Measurements from ENCODE around the gene CRB3. TPM values are rescaled to one million over a fixed set of nuclear protein-coding genes. Genes with fewer than 3 reads are reported as not detected.

CRB3 gene
- total and polyA plus RNA-seq, 9 of the 15 experiments (the other 6 are each of a cell fraction or from before 2014, with no cell fraction given), result 0.49 TPM; not detected in 8

- TF ChIP-seq ZNF143 (CRISPR knock-in tag; IDR thresholded peaks at IDR 0.05), result peak; percentile 65; the same call in 1 of the 2 replicates
- TF ChIP-seq NR3C1 (CRISPR knock-in tag; IDR thresholded peaks at IDR 0.05), result peak; percentile 96
- no peak for TF ChIP-seq KLF16 (IDR thresholded peaks at IDR 0.05)
- TF ChIP-seq TRIM24 (IDR thresholded peaks at IDR 0.05), result peak in 1 of 2 experiments; percentile 47; a peak in 1 of 4 replicates
- TF ChIP-seq DDX20 (tag; IDR thresholded peaks at IDR 0.05; ENCODE audit: low read depth), result no peak
- TF ChIP-seq ZSCAN32 (CRISPR knock-in tag; IDR thresholded peaks at IDR 0.05), result no peak
- TF ChIP-seq SMARCE1 (IDR thresholded peaks at IDR 0.05), result no peak
- TF ChIP-seq NR0B1 (IDR thresholded peaks at IDR 0.05; ENCODE audit: partially characterized antibody), result no peak
- no peak for TF ChIP-seq TCFL5 (CRISPR knock-in tag; conservative IDR thresholded peaks at IDR 0.05)
- no peak for TF ChIP-seq ZNF384 (IDR thresholded peaks at IDR 0.05; ENCODE audit: low read depth, low read length)
- TF ChIP-seq MAFK (IDR thresholded peaks at IDR 0.05; ENCODE audit: low read length), result no peak; the same call in 1 of the 2 replicates
- TF ChIP-seq, protein P1, sequence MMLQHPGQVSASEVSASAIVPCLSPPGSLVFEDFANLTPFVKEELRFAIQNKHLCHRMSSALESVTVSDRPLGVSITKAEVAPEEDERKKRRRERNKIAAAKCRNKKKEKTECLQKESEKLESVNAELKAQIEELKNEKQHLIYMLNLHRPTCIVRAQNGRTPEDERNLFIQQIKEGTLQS (IDR thresholded peaks at IDR 0.05), result no peak
- TF ChIP-seq, protein P1 (CRISPR knock-in tag; conservative IDR thresholded peaks at IDR 0.05), result peak; percentile 95
- no peak for TF ChIP-seq CREB5 (CRISPR knock-in tag; IDR thresholded peaks at IDR 0.05)
- TF ChIP-seq ZNF324 (CRISPR knock-in tag; IDR thresholded peaks at IDR 0.05), result no peak
- no peak for TF ChIP-seq ZNF133 (CRISPR knock-in tag; IDR thresholded peaks at IDR 0.05)
- TF ChIP-seq FOXK1 (CRISPR knock-in tag; IDR thresholded peaks at IDR 0.05; ENCODE audit: borderline replicate concordance), result peak; percentile 97
- TF ChIP-seq SRSF7 (optimal IDR thresholded peaks at IDR 0.05; ENCODE audit: low read depth, low read length), result no peak
- TF ChIP-seq FOXK2 (conservative IDR thresholded peaks at IDR 0.05 in 1 of 2, IDR thresholded peaks at IDR 0.05 in 1 of 2; ENCODE audit: low read depth in 2 of 2), result peak in 1 of 2 experiments; percentile 87; a peak in 3 of 4 replicates
- TF ChIP-seq NUFIP1 (IDR thresholded peaks at IDR 0.05; ENCODE audit: partially characterized antibody), result no peak
- peak; percentile 78; the same call in 1 of the 2 replicates for TF ChIP-seq MEF2D (tag; conservative IDR thresholded peaks at IDR 0.05; ENCODE audit: low read depth)
- peak; percentile 55; the same call in 1 of the 2 replicates for TF ChIP-seq CEBPG (CRISPR knock-in tag; IDR thresholded peaks at IDR 0.05)
- TF ChIP-seq CEBPG (tag; conservative IDR thresholded peaks at IDR 0.05 in 1 of 2, IDR thresholded peaks at IDR 0.05 in 1 of 2), result no peak
- no peak for TF ChIP-seq TCF7 (IDR thresholded peaks at IDR 0.05; ENCODE audit: borderline replicate concordance)
- no peak for TF ChIP-seq ARID2 (IDR thresholded peaks at IDR 0.05)
- peak; percentile 95; the same call in 1 of the 2 replicates for TF ChIP-seq ZNF282 (CRISPR knock-in tag; IDR thresholded peaks at IDR 0.05)
- no peak for TF ChIP-seq ZC3H4 (CRISPR knock-in tag; IDR thresholded peaks at IDR 0.05; ENCODE audit: borderline replicate concordance)
- no peak; the same call in 1 of the 2 replicates for TF ChIP-seq CAMTA2 (CRISPR knock-in tag; conservative IDR thresholded peaks at IDR 0.05)
Observed at GRCh38 chr19:6424939-6425731, 38.9 kb upstream of the CRB3 start (continued).

Measured in K562 (cell line).